Islet precursor cell (in vitro differentiated cells): ENCODE data around the gene CAPRIN1.
A peak's percentile ranks its signal among the peaks of the same experiment; 100 is the strongest.
"Not testable (repeated sequence)": the region's sequence is repeated elsewhere in the genome, so short reads cannot be mapped to it uniquely, and the experiment has no call there.

ENCODE experiments used
- DNase-seq: peaks from one replicate; pipeline ENCODE4 v3.0.0-alpha.2; 2018

The CAPRIN1 gene

DNA sequence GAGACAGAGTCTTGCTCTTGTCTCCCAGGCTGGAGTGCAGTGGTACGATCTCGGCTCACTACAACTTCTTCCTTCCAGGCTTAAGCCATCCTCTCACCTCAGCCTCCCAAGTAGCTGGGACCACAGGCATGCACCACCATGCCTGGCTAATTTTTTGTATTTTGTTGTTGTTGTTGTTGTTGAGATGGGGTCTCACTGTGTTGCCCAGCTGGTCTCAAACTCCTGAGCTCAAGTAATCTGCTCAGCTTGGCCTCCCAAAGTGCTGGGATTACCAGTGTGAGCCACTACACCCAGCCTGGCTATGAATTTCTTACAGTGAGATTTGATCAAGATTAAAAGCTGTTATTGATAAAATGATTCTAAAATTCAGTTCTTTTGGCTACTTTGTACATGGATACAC lies 43.4 kb downstream of the CAPRIN1 start:
- not testable (repeated sequence) for DNase-seq

DNA sequence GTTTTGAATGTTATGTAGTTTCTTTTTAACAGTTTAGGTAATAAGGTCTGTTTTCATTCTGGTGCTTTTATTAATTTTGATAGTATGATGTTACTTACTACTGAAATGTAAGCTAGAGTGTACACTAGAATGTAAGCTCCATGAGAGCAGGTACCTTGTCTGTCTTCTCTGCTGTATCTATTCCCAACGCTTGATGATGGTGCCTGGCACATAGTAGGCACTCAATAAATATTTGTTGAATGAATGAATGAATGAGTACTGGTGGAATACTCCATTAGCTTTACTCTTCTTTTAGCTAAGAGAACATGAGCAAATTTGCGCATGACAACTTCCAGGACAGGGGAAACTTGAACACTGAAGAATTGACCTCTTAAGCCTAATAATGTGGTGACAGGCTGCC lies 47.3 kb downstream of the CAPRIN1 start:
- DNase-seq: no peak

DNA sequence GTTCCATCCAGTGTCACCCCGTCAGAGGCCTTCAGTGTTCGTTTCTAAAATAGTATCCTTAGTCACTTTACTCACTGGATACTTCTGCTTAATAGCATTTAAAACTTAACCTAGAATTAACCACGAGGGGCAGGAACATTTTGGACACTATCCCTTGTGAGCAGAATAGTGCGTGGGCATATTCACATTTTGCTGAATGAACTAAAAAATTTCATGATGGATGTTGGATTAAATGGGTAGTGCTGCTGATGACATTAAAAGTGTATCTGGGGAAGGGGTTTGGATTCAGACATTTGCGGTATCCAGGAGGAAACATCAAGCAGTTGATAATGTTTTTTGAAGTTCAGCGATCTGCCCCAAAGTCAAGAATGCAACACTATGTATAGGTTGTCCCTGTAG lies 53.1 kb downstream of the CAPRIN1 start:
- no peak for DNase-seq

DNA sequence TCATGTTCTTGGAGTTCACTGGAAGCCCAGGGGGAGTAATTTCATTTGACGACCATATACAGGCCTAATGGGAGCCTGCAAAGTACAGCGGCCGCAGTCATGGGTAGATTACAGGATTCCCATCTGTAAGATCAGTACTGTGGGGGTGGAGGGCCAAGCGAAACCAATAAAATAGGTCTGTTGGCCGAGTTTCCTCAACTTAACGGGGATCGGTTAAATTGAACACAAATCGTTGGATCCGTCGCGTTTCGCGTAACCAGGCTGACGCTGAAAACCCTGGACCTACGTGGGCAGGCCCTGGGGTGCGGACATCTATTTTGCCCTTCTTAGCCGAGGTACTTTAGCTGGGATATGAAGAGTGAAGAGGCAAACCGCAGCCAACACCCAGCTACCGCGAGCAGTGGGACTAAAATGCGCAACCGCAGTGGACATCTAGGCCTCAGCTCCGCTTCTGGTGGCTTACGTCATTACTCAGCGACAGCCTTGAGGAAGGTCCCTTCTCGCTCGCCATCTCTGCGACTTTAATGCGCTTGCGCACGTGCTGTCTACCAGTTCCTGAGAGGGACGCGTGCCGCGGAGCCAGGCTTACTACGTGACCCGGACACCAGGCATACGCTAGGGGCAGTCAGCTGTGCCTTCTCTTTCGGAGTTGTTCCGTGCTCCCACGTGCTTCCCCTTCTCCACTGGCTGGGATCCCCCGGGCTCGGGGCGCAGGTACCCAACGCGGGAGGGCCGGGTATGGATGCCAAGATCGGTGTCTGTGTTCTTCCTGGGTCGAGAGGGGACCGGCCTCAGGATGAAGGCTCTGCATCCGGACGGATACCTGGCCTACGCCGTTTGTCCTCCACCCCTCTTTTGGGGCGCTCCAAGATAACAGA lies 53.8 kb downstream of the CAPRIN1 start, which contains the start of gene NAT10:
Gene NAT10 (plus strand): TSS at position 551 of the 878 bp plus-strand sequence. CDS start 2,597 bp downstream, outside the sequence.
- peak; percentile 99 for DNase-seq

DNA sequence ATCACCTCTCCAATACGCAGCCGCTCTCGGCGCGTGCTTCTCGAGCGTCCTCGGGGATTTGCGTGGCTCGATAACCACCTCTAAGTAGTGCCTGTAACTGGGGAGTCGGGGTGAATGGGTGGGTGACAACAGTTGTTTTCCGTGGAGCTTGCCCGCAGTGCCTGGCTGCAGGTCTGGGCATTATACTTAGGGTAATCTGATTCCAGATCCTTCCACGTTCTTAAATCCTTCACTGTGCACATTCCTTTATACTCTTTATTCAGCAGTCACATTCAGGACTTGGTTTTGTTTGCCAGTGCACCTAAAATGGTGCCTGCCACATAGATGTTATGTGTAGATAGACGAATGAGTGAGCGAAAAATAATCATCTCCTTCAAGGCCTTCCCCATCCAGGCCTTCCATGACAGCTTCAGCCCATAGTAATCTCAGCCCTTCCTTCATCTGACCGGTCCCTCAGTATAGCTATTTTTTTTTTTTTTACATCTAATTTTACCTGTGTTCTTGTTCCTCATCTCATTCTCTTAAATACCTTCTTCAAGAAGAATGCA lies 54.5 kb downstream of the CAPRIN1 start:
- no peak for DNase-seq

DNA sequence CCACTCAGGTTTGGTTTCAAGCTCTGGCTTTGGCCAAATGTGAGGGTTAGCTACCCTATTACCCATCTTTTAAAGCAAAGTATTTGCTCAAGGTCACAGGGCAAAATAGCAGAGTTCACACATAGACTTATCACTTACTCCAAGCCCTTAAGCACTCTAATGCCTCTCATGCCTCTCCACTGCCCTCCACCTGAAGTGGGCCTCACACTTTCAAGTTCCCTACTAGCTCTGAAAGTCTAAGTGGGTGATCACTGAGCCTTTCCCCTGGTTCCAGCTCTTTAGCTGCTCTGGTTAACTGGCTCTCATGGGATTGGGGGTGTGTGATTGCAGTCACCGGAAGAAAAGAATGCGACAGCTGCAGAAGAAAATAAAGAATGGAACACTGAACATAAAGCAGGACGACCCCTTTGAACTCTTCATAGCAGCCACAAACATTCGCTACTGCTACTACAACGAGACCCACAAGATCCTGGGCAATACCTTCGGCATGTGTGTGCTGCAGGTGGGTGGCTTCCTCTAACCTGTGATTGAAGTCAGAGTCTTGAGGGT lies 60.3 kb downstream of the CAPRIN1 start:
- no peak for DNase-seq

DNA sequence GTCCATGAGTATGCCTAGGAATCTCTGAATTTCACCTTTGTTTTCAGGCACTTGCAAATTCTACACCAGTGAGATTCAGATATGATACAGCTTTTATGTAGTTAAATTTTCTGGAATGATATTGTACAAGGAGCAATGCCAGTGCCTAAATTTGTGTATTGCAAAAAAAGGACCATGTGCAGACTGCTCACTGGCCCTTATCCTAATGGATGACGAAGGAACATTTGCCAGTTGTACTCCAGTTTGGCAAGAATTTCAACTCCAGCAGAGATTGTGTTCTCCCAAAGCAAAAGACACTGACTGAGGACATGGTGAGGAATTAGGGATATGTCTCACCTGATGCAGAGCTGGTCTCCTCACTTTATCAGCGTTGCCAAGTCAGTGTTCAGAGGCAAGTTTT lies 62.5 kb downstream of the CAPRIN1 start:
- DNase-seq: no peak

DNA sequence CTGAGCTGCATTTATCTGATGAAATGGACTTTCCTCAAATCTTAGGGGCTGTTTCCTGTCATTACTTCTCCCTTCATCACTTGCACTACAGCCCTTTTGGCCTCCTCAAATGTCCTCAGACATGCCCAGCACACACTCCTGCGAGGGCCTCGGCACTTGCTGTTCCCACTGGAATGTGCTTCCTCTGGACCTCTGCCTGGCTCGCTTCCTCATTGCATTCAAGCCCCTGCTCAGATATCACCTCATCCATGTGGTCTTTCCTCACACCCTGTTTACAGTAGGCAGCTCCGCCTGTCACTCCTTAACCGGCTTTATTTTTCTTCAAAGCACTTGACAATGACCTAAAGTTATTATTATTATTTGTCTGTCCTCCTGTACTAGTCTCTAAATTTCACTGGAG lies 62.9 kb downstream of the CAPRIN1 start:
- peak; percentile 44 for DNase-seq

DNA sequence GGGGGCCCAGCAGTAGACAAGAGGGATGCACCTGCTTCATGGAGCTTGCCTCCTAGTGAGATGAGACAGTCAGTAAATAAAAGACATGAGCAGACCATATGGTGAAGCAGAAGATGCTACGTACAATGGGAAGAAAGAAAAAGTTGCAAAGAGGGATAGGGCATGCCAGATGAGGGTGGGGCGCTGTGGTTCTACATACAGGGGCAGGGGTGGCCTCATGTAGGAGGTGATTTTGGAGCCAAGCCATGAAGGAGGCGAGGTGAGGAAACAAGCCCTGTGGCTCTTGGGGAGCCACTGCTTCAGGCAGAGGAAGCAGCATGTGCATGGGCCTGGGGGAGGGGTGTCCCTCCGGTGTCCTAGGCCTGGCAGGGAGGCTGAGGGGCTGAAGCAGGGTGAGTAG lies 69.1 kb downstream of the CAPRIN1 start:
- no peak for DNase-seq

DNA sequence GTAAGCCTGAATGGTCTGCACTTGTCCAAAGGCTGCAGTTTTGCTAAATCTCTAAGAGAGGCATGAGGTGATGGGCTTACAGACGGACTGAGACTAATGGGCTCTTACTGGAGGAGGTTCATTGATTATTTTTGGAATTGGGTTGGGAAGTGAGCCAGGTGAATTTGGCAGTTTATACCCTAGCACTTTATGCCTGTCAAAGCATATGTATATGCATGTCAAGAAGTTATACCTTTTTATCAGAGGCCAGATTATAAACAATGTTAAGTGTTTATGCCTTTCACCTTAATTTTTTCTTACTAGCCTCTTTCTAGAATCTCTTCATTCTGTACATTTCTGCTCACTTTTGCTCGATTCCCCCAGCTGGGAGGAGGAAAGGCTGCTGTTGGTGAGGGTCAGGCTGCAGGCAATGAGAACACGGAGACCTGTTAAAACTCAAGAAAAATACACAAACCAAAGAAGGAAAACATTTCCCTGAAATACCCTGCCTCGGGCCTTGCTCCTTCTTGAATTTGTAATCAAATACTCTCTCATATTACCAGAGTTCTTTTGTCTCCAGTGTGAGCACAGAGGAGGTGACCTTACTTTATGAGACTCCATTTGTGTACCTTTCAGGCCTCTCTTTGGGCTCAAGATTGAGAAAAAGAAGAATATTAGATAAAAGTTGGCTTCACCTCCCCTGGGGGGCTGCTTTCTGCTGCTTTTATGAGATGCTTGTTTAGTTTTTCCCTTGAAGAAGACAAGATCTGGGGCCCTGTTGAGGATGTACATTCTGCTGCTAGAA lies 73.5 kb downstream of the CAPRIN1 start:
- peak; percentile 17 for DNase-seq

DNA sequence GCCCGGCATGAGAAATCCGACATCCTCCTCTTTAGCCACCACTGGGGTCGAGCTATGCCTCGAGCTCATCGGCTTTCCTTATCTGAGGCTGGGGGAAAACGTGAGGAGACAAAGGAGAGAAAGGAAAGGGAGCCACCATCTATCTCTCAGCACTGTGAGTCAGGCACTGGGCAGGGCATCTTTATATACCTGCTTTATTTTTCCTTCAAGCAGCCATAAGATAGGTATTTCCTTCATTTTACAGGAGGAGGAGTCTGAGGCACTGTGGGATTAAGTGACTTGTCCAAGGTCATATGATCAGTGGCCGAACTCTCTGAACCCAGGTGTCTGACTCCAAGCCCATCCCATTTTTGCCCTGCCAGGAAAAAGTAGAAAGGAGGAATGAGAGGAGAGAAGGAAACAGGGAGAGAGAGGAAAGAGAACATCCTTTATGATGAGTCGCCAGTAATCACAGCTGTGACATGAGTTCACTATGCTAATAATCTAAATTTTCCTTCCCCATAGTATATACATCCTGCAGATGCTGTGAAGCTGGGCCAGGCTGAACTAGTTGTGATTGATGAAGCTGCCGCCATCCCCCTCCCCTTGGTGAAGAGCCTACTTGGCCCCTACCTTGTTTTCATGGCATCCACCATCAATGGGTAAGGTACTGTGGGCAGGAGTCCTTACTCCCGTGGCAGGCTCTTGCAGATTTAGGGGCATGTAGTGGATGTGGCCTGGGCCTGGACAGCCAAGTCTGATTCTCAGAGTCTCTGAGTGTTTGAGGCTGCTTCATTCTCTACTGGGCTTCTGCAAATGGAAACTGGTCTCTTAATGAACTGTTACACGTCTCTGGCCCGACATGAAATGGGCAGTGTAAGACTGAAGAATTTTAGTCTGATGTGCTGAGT lies 75.7 kb downstream of the CAPRIN1 start:
- peak; percentile 32 for DNase-seq

DNA sequence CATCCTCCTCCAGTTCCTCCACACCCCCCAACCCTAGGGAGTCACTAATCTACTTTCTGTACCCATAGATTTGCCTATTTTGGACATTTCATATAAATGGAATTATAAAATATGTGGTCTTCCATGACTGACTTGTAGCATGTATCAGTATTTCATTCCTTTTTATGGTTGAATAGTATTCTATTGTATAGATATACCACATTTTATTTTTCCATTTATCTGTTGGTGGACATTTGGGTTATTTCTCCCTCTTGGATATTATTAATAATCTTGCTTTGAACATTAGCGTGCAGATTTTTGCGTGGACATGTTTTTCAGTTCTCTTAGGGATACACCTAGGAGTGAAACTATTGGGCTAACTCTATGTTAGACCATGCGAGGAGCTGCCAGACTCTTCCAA lies 77.3 kb downstream of the CAPRIN1 start:
- no peak for DNase-seq

DNA sequence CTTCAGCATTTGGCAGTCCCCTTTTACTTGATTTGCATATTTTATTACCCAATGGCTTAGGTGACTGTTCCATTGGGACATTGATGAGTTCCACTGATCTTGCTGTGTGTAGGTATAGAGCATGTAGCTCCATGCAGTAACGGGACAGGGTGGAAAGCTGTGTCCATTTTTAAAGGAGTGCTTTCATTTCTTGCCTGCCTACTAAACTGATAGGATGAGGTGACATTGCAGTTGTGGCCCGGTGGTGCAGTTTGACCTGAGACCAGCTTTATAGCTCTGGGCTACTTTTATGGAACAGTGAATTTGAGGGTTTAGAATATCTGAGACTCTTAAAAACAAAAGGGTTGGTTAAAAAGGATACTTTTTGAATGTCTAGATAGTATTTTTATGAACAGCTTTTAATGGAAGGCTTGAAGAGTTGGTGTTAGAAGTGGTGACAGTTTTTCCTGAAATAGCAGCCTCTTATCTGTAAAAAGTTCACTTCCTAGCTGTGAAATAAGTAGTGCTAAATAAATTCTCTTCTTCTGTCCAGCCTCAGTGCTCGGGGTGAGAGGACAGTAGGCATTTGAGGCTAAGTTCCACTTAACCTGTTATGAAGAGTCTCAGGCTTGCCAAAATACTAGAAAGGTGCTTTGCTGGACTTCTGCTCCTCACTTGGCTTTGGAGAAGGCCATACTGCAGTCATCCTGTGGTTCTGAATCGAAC lies 80.9 kb downstream of the CAPRIN1 start:
- no peak for DNase-seq

DNA sequence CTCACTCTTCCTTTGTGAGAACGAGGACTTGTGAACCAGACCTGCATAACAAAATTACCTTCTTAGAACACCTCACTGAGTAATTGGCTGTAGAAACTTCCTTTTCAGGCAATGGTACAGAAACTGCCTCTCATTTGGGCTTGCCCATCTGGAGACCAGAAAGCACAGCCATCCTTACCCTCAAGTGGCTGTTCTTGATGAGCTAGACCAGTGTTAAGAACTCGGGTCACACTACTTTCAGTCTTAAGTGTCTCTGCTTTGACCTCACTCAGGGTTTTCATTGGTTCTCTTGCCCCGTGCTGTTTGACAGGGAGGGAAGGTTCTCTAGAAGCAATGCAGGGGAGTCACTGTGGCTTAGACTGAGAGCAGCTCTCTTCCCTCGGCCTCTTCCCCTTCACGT lies 83.2 kb downstream of the CAPRIN1 start:
- no peak for DNase-seq

DNA sequence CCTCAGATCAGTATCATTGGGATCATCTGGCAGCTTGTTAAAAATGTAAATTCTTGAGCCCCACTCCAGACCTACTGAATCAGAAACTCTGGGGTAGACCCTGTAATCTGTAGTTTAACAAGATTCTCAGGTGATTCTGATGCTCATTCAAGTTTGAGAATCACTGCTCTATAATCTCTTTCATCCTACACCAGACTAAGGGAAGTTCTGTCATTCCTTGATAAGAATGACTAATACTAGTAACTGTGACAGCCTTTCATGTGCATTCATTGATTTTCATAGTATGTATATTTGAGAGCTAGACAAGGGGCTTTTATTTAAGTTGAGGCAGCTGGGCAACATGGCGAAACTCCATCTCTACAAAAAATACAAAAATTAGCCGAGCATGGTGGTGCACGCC lies 83.9 kb downstream of the CAPRIN1 start:
- DNase-seq: no peak

DNA sequence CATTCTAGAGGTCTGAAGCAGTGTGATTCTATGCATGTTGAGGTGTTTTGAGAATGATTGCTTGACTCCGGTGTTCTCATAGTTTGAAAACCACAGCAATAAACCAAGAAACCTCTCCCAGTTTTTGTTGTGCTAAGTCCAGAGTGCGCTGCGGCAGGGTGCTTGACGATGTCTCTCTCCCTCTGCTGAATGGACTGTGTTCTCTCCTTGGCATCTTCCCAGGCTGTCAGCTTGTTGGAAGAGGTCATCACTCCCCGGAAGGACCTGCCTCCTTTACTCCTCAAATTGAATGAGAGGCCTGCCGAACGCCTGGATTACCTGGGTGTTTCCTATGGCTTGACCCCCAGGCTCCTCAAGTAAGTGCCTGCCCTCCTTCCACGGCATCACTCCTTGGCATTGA lies 84.9 kb downstream of the CAPRIN1 start:
- no peak for DNase-seq

DNA sequence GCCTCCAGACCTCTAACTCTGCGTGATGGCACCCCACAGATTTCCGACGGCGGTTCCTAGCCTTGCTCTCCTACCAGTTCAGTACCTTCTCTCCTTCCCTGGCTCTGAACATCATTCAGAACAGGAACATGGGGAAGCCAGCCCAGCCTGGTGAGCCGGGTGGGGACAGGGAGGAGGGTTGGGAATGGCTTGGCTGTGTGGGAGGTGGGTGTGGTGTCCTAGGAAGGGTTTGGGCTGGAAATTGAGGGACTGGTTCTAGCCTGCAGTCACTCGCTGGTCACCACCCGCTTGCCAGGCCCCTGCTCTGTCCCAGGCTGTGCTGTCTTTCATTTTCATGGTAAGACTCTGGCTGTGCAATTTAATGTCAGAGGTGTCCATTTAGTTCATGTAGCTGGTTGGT lies 87.8 kb downstream of the CAPRIN1 start:
- DNase-seq: no peak

DNA sequence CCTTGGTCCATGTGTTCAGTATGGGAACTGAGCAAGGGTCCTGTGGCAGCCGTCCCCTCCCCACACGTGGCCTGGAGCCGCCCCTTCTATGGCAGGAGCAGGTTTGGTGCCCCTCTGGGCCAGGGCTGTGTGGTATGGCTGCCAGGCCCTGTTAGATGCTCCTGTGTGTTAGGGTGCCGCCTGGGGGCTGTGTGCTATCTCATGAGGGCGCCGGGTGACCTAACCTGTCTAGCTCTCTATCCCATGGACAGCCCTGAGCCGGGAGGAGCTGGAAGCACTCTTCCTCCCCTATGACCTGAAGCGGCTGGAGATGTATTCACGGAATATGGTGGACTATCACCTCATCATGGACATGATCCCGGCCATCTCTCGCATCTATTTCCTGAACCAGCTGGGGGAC lies 88.6 kb downstream of the CAPRIN1 start:
- DNase-seq: no peak

DNA sequence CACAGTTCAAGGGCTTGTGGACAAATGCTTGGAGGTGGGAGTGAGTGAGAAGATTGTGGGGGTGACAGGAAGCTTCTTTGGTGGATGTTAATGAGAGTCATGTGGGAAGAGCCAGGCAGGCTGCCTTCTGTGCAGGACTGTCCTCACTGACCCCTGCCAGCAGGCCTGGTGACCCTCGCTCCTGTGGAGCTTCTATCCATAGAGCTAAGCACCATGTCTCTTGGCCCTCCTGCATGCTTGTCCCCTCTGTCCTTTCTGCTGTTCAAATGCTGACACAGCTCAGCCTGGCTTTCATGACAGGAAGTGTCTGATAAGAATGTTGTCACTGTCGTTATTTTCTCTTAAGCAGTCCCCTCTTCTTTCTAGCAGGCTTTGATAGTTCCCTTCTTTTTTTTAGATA lies 91.5 kb downstream of the CAPRIN1 start:
- DNase-seq: no peak

DNA sequence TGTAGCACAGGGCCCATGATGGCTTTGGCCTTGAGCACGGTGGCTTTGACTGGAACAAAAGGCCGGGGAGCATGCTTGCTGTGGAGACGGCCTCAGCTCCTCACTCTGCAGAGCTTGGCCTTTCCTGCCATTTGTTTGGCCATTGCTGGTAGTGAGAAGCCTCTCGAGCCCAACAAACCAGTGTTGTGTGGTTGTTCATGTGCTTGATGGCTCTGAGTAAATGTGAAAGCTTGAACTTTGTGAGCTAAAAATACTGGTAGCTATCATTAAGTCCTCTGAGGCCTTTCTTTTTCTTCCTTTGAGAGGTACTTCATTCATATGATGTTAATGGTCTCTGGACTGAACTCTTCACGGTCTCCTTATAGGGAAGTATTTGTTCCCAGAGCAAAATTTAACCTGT lies 93.5 kb downstream of the CAPRIN1 start:
- no peak for DNase-seq

DNA sequence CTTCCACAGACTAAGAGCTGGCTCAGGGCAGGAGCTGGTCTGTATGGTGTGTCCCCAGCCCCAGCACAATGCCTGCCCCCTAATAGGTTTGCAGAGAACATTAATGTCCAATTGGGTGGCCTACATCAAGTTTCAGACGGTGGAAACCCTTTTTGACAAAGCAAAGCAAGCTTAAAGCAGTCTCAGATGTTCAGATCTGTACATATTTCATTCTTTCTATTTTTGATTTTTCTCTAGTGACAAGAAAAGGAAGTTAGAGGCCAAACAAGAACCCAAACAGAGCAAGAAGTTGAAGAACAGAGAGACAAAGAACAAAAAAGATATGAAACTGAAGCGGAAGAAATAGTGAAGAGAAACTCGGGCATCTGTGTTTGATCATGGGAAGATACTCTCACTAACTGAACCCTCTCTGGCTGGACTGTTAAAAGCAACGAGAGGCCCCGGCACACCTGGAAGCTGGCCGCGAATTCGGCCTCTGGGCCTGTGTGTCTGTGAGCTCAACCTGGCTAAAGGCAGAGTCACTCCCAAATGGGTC lies 94.4 kb downstream of the CAPRIN1 start:
- no peak for DNase-seq

DNA sequence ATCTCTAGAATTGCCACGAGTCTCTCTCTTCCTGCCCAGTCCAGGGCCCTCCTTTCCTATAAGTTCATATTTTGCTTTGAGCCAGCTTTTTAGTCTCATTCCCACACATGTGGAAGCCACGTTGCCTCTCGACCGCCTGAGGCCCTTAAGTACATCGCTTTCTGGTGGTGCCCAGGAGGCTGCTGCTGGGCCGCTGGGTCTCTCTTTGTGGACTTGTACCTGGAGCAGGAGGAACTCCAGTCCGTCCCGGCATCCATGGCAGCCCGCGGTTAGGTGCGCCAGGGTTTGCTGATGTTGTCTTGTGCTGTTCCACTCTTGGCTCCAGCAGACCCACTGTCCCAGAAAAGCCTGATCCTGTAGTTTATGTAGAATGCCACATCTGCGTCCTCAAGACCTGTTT lies 94.9 kb downstream of the CAPRIN1 start:
- DNase-seq: no peak
